A549 (cell line): Measurements from ENCODE around the gene PHYHIPL. TPM values are rescaled to one million over a fixed set of nuclear protein-coding genes. Genes with fewer than 3 reads are reported as not detected.

ENCODE experiments used
- ATAC-seq, 2 experiments: fragments of 200-7000 bp in 1 of 2; fragments of >200 bp in 1 of 2; cut with Nextera tagmentation in 1 of 2; cut with Tn5 transposase in 1 of 2; 3 replicates each; pipeline versions ENCODE4 v1.8.0 to v1.9.1; 2018 to 2020; ENCODE audit warnings: mild to moderate bottlenecking in 1 of 2, moderate library complexity in 1 of 2
- CTCF ChIA-PET: fragments of 300-600 bp; sonication (Branson Sonifier 250); formaldehyde crosslinking; extraction: SDS; loops from one replicate; lab custom pipeline; 2021; ENCODE audit warnings: antibody characterized with exemption, inconsistent platforms; lab: Yijun Ruan, JAX
- POLR2A ChIA-PET: fragments of 350-600 bp; formaldehyde crosslinking; extraction: SDS; loops from one replicate; lab custom pipeline; 2021; ENCODE audit warnings: antibody characterized with exemption, inconsistent platforms; lab: Yijun Ruan, JAX
- DNase-seq, 2 experiments: peaks; one replicate each; pipeline versions ENCODE4 v3.0.0 to v3.0.0-alpha.2; 2011 to 2016; ENCODE audit warnings: low read depth in 1 of 2, low spot score in 1 of 2
- FAIRE-seq: peaks from 2 replicates; lab custom pipeline; 2011; peaks lifted over from hg19 to GRCh38; lab: Jason Lieb, UNC
- H3K27ac ChIP-seq, 2 experiments: fragments of >200 bp; sonication (Bioruptor Twin); formaldehyde crosslinking; 3 replicates each; pipeline ENCODE4 v1.5.1; 2016 to 2017
- H3K4me1 ChIP-seq: fragments of >200 bp; sonication (Bioruptor Twin); formaldehyde crosslinking; 3 replicates; pipeline ENCODE4 v1.6.1; 2016
- H3K4me2 ChIP-seq: fragments of >200 bp; sonication (Bioruptor Twin); formaldehyde crosslinking; 3 replicates; pipeline ENCODE4 v1.6.1; 2016
- H3K4me3 ChIP-seq: fragments of >200 bp; sonication (Bioruptor Twin); formaldehyde crosslinking; 3 replicates; pipeline ENCODE4 v1.5.1; 2016
- H3K9me3 ChIP-seq: fragments of >200 bp; sonication (Bioruptor Twin); formaldehyde crosslinking; 3 replicates; pipeline ENCODE4 v1.6.1; 2016
- CBX2 ChIP-seq: fragments of 200-600 bp; sonication (generic); IDR thresholded peaks from 2 replicates; pipeline ENCODE4 v1.6.1; 2016; ENCODE audit warnings: low read depth, mild to moderate bottlenecking, borderline replicate concordance
- CBX8 ChIP-seq: fragments of 200-600 bp; sonication (generic); IDR thresholded peaks from 2 replicates; pipeline ENCODE4 v1.6.1; 2016
- GATA3 ChIP-seq: IDR thresholded peaks from 2 replicates; pipeline ENCODE4 v1.6.1; 2012; ENCODE audit warnings: borderline replicate concordance
- HEYL ChIP-seq: fragments of 250-450 bp; sonication (Bioruptor Pico); IDR thresholded peaks from 2 replicates; pipeline ENCODE4 v1.8.0; 2021; ENCODE audit warnings: mild to moderate bottlenecking, moderate library complexity
- HOXA7 ChIP-seq: fragments of 250-450 bp; sonication (Bioruptor Pico); IDR thresholded peaks from 2 replicates; pipeline ENCODE4 v1.5.0; 2020; ENCODE audit warnings: mild to moderate bottlenecking, moderate library complexity
- MAFK ChIP-seq: fragments of 450-650 bp; IDR thresholded peaks from 2 replicates; pipeline ENCODE4 v1.6.1; 2014; ENCODE audit not compliant: partially characterized antibody
- MAZ ChIP-seq: fragments of 150-350 bp; IDR thresholded peaks from 2 replicates; pipeline ENCODE4 v1.6.1; 2014; ENCODE audit warnings: antibody characterized with exemption, low read depth, low read length, borderline replicate concordance
- PHF8 ChIP-seq: fragments of 200-600 bp; sonication (generic); IDR thresholded peaks from 2 replicates; pipeline ENCODE4 v1.6.1; 2016; ENCODE audit warnings: low read depth, mild to moderate bottlenecking, antibody characterized with exemption, moderate library complexity, borderline replicate concordance
- RAD21 ChIP-seq, 2 experiments: fragments of >200 bp in 1 of 2; sonication (Bioruptor Twin) in 1 of 2; formaldehyde crosslinking in 1 of 2; IDR thresholded peaks in 1 of 2; conservative IDR thresholded peaks in 1 of 2; 2 replicates in 1 of 2; 3 replicates in 1 of 2; pipeline ENCODE4 v1.6.1; 2012 to 2018; ENCODE audit warnings: inconsistent platforms in 1 of 2
- RCOR1 ChIP-seq: fragments of 150-350 bp; IDR thresholded peaks from 2 replicates; pipeline ENCODE4 v1.6.1; 2014; ENCODE audit warnings: antibody characterized with exemption, low read length, low read depth
- SMC3 ChIP-seq: fragments of >200 bp; sonication (Bioruptor Twin); formaldehyde crosslinking; IDR thresholded peaks from 3 replicates; pipeline ENCODE4 v1.6.1; 2018; ENCODE audit warnings: inconsistent platforms
- WGBS: methylation state at CpG from one replicate; pipeline ENCODE4 v1.1.6; 2017; ENCODE audit errors: missing lambda C conversion rate; 5-methylcytosine and 5-hydroxymethylcytosine counted together
- polyA minus RNA-seq: library from RNA; depleted of rRNA, polyadenylated mRNA; stranded (reverse); fragments of >200 nt; gene quantifications from 2 replicates; pipeline ENCODE4 v1.2.3, GENCODE V29; 2011; rRNA and poly(A)+ RNA removed
- polyA plus RNA-seq, 4 experiments: library from polyadenylated mRNA; depleted of rRNA in 3 of 4; stranded (reverse); fragments of >200 nt; fragmentation: RNase III in 1 of 4; extraction: RNeasy Plus Mini Kit Qiagen cat#74134 plus additional on column Dnase treatment in 1 of 4; gene quantifications; 2 replicates in 3 of 4; 3 replicates in 1 of 4; pipeline ENCODE4 v1.2.3, GENCODE V29; 2011 to 2017
- TF ChIP-seq, protein P1 (sequence below): fragments of >200 bp; sonication (Bioruptor Twin); formaldehyde crosslinking; IDR thresholded peaks from 3 replicates; pipeline ENCODE4 v1.6.1; 2016
- TF ChIP-seq, protein P2 (sequence below): IDR thresholded peaks from 2 replicates; pipeline ENCODE4 v1.6.1; 2012
- TF ChIP-seq, protein P3 (sequence below): IDR thresholded peaks from 2 replicates; pipeline ENCODE4 v1.6.1; 2012; ENCODE audit warnings: low read depth, borderline replicate concordance
- TF ChIP-seq, protein P4 (sequence below): fragments of >200 bp; sonication (Bioruptor Twin); formaldehyde crosslinking; IDR thresholded peaks from 3 replicates; pipeline ENCODE4 v1.5.1; 2016

The PHYHIPL gene
- 0.82 and 0.97 TPM in 2 replicates for polyA plus RNA-seq (2011; rRNA removed)
- polyA plus RNA-seq (2012; cell fraction: cytosol; rRNA removed): 0.08 and 0.14 TPM in 2 replicates
- polyA plus RNA-seq (2012; cell fraction: nucleus; rRNA removed): 0.07 and 0.13 TPM in 2 replicates
- 0.30 to 0.88 TPM (median 0.35 TPM) in 3 replicates for polyA plus RNA-seq (2017; fragmentation: RNase III; extraction: RNeasy Plus Mini Kit Qiagen cat#74134 plus additional on column Dnase treatment)
- polyA minus RNA-seq: 0.19 and 0.29 TPM in 2 replicates

GRCh38 chr10:59176241-59177030 is at the start of gene PHYHIPL:
PHYHIPL (plus strand) TSS chr10:59176643; CDS start chr10:59176854, 211 bp downstream.
- ATAC-seq (peak; percentile 79 to 85), DNase-seq (peak; percentile 4 to 14), FAIRE-seq (no peak)
- Histone ChIP-seq H3K9me3 (no peaks in the 10 kb centered on the region), H3K27ac (peak within 1 kb of the TSS; percentile 51 to 65; a peak in 5 of 6 replicates), H3K4me3 (peak within 1 kb of the TSS; percentile 50), H3K4me2 (peak within 1 kb of the TSS; percentile 75), H3K4me1 (peaks cover 5% of the 10 kb centered on the region; the same call in 2 of the 3 replicates)
- 30% methylated on average over 33 of the region's 90 CpGs for WGBS
- TF ChIP-seq, protein P1, sequence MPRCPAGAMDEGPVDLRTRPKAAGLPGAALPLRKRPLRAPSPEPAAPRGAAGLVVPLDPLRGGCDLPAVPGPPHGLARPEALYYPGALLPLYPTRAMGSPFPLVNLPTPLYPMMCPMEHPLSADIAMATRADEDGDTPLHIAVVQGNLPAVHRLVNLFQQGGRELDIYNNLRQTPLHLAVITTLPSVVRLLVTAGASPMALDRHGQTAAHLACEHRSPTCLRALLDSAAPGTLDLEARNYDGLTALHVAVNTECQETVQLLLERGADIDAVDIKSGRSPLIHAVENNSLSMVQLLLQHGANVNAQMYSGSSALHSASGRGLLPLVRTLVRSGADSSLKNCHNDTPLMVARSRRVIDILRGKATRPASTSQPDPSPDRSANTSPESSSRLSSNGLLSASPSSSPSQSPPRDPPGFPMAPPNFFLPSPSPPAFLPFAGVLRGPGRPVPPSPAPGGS: no peak
- TF ChIP-seq, protein P2, sequence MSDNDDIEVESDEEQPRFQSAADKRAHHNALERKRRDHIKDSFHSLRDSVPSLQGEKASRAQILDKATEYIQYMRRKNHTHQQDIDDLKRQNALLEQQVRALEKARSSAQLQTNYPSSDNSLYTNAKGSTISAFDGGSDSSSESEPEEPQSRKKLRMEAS: peak; percentile 70
- TF ChIP-seq HOXA7 (no peak), HEYL (CRISPR knock-in tag) (no peak)
- TF ChIP-seq, protein P3, sequence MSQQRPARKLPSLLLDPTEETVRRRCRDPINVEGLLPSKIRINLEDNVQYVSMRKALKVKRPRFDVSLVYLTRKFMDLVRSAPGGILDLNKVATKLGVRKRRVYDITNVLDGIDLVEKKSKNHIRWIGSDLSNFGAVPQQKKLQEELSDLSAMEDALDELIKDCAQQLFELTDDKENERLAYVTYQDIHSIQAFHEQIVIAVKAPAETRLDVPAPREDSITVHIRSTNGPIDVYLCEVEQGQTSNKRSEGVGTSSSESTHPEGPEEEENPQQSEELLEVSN: peak; percentile 86
- POLR2A ChIA-PET: no interaction called here
- CTCF ChIA-PET: interaction anchor here (1.0 to 1.5 kb wide), 2 partner anchors 12 to 224 kb away, joined by 3 to 5 read pairs; no protein-coding TSS in a partner anchor

GRCh38 chr10:59126991-59127390 is 49.5 kb upstream of the PHYHIPL start:
- TF ChIP-seq MAZ (no peak), CBX2 (no peak), RCOR1 (no peak), GATA3 (no peak), MAFK (no peak), SMC3 (no peak), PHF8 (no peak), CBX8 (no peak)
- 53% methylated on average over 3 of the region's 3 CpGs for WGBS
- no peak for ATAC-seq
- Histone ChIP-seq H3K27ac (no peak overlapping the region), H3K9me3 (no peaks in the 10 kb centered on the region), H3K4me3 (no peak overlapping the region), H3K4me1 (no peaks in the 10 kb centered on the region), H3K4me2 (no peak overlapping the region)
- CTCF ChIA-PET: interaction anchor here (1.1 kb wide), 2 partner anchors 28 to 42 kb away, joined by 3 read pairs; no protein-coding TSS in a partner anchor
- no peak for DNase-seq
- no peak for FAIRE-seq
- POLR2A ChIA-PET: no interaction called here

DNA sequence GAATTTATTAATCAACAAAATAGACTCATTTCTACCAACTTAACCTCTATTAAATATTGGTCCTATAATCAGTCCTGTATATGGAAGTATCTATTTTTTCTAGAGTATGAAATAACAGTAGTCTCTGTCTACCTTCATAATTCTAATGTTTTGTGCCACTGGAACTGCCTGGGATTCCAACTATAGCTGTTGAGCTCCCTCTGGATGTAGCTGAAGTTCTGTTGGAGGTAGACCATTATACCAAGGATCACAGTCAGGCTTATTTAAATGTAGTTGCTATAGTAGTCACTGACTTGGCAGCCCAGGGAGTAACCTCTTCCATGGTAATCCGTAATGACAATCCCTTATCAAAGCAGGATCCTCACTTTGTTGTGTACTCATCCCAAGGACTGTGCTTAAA is 48.5 kb upstream of the PHYHIPL start:
- no peak for ATAC-seq
- Histone ChIP-seq H3K9me3 (no peaks in the 10 kb centered on the region), H3K4me2 (no peak overlapping the region), H3K27ac (no peak overlapping the region), H3K4me3 (no peak overlapping the region), H3K4me1 (no peaks in the 10 kb centered on the region)
- no peak for FAIRE-seq
- TF ChIP-seq RAD21 (conservative IDR thresholded peaks at IDR 0.05 in 1 of 2, IDR thresholded peaks at IDR 0.05 in 1 of 2): peak in 1 of 2 experiments; percentile 38; a peak in 3 of 5 replicates
- TF ChIP-seq, protein P4, sequence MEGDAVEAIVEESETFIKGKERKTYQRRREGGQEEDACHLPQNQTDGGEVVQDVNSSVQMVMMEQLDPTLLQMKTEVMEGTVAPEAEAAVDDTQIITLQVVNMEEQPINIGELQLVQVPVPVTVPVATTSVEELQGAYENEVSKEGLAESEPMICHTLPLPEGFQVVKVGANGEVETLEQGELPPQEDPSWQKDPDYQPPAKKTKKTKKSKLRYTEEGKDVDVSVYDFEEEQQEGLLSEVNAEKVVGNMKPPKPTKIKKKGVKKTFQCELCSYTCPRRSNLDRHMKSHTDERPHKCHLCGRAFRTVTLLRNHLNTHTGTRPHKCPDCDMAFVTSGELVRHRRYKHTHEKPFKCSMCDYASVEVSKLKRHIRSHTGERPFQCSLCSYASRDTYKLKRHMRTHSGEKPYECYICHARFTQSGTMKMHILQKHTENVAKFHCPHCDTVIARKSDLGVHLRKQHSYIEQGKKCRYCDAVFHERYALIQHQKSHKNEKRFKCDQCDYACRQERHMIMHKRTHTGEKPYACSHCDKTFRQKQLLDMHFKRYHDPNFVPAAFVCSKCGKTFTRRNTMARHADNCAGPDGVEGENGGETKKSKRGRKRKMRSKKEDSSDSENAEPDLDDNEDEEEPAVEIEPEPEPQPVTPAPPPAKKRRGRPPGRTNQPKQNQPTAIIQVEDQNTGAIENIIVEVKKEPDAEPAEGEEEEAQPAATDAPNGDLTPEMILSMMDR: no peak
- WGBS: 27% methylated on average over 1 of the region's 1 CpG
- no peak for DNase-seq
- POLR2A ChIA-PET: no interaction called here
- CTCF ChIA-PET: interaction anchor here (0.8 kb wide), 2 partner anchors 48 to 160 kb away, joined by 3 read pairs; no protein-coding TSS in a partner anchor
